Mammary epithelial cell (primary cell): ENCODE data around the gene TGIF1.

Source experiments
- CTCF ChIP-seq, 2 donors: IDR thresholded peaks in 1 of 2; conservative IDR thresholded peaks in 1 of 2; 2 replicates each; pipeline ENCODE4 v1.5.1; 2011 to 2012; ENCODE audit warnings: inconsistent platforms in 2 of 2, low read length in 2 of 2, mild to moderate bottlenecking in 2 of 2, control low read depth in 1 of 2, low read depth in 1 of 2; ENCODE audit not compliant: insufficient read depth in 1 of 2; ENCODE audit errors: extremely low read depth in 1 of 2
- EZH2 ChIP-seq: IDR thresholded peaks from 2 replicates; pipeline ENCODE4 v1.6.1; 2012; ENCODE audit warnings: low read length, inconsistent platforms, borderline replicate concordance

- no peak for TF ChIP-seq CTCF (conservative IDR thresholded peaks at IDR 0.05 in 1 of 2, IDR thresholded peaks at IDR 0.05 in 1 of 2; ENCODE audit: extremely low read depth in 1 of 2, insufficient read depth in 1 of 2, low read depth in 1 of 2, low read length in 2 of 2)
- no peak for TF ChIP-seq EZH2
Observed at GRCh38 chr18:3449512-3450011, 410 bp upstream of the TGIF1 start.
